Activated gamma-delta T cell treated with Interleukin-2 at 50 U/mL for 16 hours (primary cell): ENCODE results near the gene SPTBN5.

ENCODE experiments used
- DNase-seq: peaks from one replicate; pipeline ENCODE4 v3.0.0-alpha.2; 2020

Gene SPTBN5

GRCh38 chr15:41865490-41866055 lies 28.3 kb downstream of the SPTBN5 start:
- no peak for DNase-seq

DNA sequence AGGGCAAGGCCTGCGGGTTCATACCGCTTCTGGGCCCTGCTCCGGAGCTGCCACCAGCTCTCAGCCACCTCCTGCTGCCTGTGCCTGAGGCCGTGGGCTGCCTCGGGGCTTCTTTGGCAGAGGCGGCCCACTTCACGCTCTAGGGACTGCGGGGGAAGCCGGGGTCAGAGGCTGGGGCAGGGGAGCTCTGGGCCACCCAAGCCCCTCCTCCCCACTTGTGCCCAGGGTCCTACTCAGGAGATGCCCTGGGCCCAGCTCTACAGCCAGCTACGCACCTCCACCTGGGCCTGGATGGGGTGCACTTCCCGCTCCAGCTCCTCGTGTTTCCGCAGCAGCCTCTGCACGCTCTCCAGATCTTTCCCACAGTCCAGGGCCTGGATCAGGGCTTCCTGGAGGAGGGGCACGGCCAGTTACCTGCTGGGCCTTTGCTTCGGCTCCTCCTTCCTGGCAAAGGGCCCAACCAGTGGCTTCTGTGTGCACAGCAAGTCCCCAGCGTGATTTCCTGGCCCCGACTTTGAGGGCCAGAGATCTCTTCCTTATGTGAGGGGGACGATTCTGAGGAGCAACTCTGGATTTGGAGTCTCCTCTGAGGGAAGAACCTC lies 31.2 kb downstream of the SPTBN5 start:
- no peak for DNase-seq

GRCh38 chr15:41861736-41862356 lies 32.0 kb downstream of the SPTBN5 start:
- DNase-seq = no peak

GRCh38 chr15:41860049-41860828 lies 33.6 kb downstream of the SPTBN5 start:
- DNase-seq = no peak

DNA sequence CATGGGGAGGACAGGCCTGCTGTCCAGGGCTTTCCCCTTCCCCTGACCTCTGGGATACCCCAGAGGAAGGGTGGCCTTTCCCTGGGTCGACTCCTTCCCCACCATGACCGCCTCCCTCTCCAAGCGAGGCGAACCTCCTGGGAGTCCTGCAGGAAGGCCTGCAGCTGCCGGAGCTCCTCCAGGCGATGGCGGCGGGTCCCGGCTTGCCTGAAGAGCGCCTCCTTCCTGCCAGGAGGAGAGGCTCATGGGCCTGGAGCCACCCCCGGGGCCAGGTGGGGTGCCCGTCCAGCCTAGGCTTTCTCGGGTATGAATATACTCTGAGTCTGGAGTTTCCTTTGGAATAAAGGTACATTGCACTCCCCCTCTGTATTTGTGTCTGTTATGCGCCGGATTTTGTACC lies 35.1 kb downstream of the SPTBN5 start:
- no peak for DNase-seq

- DNase-seq = no peak
Observed at GRCh38 chr15:41857316-41857715, 36.5 kb downstream of the SPTBN5 start.

DNA sequence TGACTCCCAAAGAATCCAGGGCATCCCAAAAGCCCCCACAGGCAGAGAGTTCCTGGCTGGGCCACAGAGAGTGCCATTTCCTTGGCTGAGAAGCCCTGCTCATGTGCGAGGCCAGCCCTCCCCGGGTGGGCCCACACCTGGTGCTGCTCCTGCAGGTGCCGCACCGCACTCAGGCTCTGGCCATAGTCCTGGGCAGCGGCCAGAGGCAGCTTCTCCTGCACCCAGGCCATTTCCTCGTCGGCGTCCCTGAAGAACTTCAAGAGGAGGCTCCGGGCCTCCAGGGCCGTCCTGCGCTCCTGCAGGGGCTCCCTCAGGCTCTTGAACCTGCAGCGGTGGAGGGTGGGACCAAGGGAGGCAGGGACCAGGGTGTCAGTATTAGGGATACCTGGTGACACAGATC lies 37.1 kb downstream of the SPTBN5 start:
- no peak for DNase-seq

DNA sequence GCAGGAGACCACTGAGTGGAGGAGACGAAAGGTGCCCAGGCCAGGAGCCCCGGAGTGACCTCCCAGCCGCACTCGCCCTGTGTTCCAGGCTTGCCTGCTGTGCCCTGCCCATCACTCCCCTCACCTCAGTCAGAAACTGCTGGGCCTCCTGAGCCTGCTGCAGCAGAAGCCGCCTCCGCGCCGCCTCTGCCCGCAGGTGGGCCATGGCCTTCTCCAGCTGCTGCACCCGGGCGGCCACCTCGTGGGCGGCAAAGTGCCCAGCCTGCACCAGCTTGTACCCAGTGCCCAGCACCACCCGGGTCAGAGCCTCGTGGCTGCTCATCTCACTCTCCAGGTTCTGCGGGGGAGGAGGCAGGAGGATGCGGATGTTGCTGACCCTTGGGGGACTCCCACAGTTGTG lies 37.6 kb downstream of the SPTBN5 start:
- DNase-seq = no peak

GRCh38 chr15:41855261-41855961 lies 38.4 kb downstream of the SPTBN5 start:
- no peak for DNase-seq

DNA sequence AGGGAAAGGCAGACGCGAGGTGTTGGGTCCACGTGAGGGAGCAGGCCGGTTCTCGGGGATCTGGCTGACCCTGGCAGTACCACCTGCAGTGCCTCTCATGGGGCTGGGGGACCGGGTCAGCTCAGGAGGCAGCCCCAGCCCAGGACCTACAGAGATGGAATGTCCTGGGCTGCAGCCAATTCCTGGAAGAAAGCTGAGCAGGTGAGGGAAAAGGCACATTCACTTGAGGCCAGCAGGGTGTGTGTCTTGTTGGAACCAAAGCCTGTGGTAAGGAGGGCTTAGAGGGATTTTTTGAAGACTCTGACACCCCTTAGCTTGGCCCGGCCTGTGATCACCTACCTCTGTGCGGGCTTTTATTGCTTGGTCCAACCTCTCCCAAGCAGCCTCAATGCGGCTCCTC lies 39.4 kb downstream of the SPTBN5 start:
- DNase-seq = no peak

DNA sequence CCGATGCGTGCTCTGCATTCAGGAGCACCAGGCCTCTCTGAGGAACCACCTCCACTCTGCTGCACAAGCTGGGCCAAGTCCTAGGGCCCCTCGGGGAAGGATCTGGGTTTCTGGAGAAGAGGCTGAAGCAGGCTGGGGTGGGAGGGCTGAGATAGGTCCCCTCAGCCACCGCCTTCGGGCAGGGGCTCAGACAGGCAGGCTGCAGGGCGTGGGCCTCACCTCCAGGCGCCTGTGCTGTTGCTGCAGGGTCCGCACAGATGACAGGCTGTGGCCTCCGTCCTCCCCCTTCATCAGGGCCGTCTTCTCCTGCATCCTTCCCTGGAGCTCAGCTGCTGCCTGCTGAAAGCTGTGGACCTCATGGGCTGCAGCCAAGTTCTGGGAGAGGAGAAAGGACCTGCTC lies 40.0 kb downstream of the SPTBN5 start:
- DNase-seq = no peak

- DNase-seq = no peak
Observed at GRCh38 chr15:41852736-41853590, 40.9 kb downstream of the SPTBN5 start.

DNA sequence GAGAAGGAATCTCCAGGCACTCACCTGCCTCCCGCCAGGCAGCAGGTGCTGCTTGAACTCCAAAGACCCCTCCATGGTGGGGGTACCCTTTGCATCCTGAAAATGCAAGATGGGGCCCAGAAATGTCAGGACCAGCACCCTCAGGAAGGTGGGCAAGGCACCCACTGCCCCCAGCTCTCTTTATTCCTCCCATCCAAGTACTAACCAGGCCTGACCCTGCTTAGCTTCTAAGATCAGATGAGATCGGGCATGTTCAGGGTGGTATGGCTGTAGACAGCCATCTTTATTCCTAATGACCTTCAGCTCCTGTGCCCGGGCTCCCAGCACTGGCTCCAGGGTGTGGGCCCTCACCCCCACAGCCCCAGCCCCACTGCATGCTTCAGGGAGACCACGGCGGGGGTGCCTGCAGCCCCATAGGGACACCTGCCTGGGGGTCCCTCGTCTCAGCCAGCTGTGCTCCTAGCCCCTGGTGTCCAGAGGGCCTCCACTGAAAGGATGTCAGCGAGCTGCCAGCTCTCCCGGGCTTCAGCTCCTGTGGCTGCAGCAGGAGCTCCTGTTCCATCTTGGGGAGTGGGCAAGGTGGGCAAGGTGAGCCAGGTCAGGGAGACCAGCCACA lies 42.0 kb downstream of the SPTBN5 start:
- no peak for DNase-seq

DNA sequence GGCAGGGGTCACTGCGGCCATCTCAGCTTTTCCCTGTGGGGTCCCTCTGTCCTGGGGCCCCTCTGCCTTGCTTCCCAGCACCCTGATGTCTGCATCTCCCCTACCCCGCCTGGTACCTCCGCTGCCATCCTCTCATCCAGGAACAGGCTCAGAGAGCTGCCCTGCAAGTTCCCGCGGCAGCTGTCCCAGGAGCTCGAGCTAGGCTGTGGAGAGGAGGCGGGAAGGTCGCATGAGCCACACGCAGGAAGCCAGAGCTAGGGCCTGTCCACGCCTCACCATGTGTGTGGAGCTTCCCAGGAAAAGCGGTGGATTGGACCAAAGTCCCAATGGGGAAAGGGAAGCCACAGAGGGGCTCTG lies 42.7 kb downstream of the SPTBN5 start:
- DNase-seq = no peak

DNA sequence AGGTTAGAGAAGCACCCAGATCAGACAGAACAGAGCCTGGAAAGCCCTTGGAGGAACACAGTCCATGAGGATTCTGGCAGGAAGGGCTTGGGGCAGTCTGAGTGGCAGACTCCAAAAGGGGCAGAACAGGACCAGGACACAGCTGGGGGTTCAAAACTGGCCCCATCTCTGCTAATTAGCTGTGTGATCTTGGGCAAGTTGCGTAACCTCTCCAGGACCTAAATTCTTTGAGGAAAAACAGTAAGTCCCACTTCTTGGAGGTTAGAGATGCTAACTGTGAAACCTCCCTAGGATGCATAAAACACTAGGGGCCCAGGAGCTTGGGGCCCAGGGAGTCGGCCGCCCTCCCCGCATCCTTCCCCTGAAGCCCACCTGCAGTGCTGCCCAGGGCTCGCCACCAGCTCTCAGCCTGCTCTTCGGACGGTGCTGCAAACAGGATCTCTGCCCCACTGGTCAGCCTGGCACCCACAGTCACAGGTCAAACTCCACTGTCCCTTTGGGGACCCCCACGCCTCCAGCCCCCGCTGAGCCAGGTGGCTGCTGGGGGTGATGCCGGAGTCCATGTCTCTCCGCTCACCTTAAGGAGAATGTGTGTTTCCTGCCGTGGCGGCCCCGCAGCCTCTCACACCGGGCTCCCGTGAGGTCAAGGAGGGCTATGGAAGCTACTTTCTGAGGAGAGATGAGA lies 43.2 kb downstream of the SPTBN5 start:
- no peak for DNase-seq

DNA sequence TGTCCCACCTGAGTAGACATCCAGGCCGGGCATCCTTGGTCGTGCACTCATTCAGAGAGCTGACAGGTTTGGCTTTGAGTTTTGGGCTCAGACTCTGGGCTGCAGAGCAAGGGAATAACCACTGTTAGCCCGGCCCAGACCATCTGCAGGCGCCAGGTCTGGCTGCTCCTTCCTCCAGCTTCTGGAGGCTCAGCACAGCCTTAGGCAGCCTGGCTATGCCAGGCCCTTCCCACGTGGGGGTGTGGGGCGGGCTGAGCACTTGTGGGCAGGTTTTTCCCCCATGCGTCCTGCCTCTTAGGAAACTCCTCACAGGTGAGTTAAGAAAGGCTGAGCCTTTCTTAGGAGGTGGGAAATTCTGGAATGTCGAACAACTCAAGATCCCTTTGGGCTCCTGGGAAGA lies 44.0 kb downstream of the SPTBN5 start:
- no peak for DNase-seq

DNA sequence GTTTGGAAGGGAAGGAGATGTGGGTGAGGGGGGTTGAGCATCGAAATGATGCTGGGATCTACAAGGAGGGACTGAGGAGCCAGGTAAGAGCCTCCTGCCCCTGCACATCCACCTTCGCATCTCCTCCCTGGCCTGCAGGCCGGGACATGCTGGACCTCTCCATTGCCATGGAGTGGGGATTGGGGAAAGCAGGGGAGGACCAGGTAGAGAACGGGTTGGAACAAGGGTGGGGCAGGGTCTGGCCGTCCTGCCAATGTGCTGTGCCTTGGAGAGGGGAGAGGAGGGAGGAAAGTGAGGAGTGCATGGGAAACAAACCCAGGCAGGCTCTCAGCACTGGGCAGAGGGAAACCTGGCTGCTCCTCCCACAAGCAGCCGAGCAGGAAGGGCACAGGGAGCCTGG lies 44.6 kb downstream of the SPTBN5 start:
- no peak for DNase-seq

DNA sequence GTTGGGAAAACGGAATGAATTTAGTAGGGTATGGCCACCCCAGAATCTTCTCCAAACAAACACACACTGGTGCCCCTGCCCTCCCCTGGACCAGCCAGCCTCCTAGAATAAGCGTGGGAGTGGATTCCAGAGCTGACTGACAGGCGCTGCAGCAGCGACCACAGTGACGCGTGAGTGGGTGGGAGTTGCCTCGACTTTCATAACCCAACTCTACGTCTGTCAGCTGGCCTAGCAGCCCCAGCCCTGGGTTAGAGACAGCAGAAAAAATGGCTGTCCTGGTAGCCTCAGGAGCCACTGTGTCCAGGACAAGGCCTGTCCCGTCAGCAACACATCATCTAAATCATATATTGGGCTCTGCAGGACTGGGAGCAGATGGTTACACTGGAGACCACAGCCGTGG lies 45.2 kb downstream of the SPTBN5 start:
- no peak for DNase-seq

GRCh38 chr15:41847981-41848380 lies 45.9 kb downstream of the SPTBN5 start:
- DNase-seq = no peak

DNA sequence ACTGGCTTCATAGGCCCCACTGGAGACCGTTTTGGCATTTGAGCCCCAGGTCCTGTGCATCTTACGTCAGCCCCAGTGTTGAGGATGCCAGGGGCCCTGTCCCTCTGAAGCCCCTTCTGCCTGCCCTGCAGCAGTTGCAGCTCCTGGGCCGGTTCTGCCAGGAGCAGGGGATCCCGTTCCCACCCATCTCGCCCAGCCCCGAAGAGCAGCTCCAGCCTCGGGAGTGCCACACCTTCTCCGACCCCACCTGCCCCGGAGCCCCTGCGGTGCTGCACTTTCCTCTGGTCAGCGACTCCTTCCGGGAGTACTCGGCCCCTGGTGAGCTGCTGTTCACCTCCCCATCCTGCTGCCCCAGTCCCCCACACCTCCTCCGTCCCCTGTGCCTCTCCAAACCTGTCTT lies 46.6 kb downstream of the SPTBN5 start:
- DNase-seq = no peak

- no peak for DNase-seq
Observed at GRCh38 chr15:41844814-41845213, 49.0 kb downstream of the SPTBN5 start.
